Fibroblast of mammary gland (primary cell): ENCODE results near the gene TRIOBP.
A peak's percentile ranks its signal among the peaks of the same experiment; 100 is the strongest.

Experiments
- DNase-seq: peaks from one replicate; pipeline ENCODE4 v3.0.0-alpha.2; 2010; ENCODE audit warnings: low read depth
- H3K4me3 ChIP-seq: 2 replicates; pipeline ENCODE4 v1.5.1; 2011; ENCODE audit warnings: low read depth, mild to moderate bottlenecking, low read length, moderate library complexity; ENCODE audit not compliant: control insufficient read depth
- TF ChIP-seq, protein P1 (sequence below): conservative IDR thresholded peaks from 2 replicates; pipeline ENCODE4 v1.5.1; 2011; ENCODE audit warnings: low read depth, low read length, inconsistent platforms; ENCODE audit not compliant: control insufficient read depth, insufficient read depth

Gene TRIOBP

GRCh38 chr22:37742376-37743171 is 45.7 kb downstream of the TRIOBP start:
- H3K4me3 ChIP-seq: no peak overlapping the region
- TF ChIP-seq, protein P1, sequence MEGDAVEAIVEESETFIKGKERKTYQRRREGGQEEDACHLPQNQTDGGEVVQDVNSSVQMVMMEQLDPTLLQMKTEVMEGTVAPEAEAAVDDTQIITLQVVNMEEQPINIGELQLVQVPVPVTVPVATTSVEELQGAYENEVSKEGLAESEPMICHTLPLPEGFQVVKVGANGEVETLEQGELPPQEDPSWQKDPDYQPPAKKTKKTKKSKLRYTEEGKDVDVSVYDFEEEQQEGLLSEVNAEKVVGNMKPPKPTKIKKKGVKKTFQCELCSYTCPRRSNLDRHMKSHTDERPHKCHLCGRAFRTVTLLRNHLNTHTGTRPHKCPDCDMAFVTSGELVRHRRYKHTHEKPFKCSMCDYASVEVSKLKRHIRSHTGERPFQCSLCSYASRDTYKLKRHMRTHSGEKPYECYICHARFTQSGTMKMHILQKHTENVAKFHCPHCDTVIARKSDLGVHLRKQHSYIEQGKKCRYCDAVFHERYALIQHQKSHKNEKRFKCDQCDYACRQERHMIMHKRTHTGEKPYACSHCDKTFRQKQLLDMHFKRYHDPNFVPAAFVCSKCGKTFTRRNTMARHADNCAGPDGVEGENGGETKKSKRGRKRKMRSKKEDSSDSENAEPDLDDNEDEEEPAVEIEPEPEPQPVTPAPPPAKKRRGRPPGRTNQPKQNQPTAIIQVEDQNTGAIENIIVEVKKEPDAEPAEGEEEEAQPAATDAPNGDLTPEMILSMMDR: no peak
- DNase-seq: peak; percentile 93

GRCh38 chr22:37744589-37744988 is 47.7 kb downstream of the TRIOBP start:
- DNase-seq: no peak
- H3K4me3 ChIP-seq: no peak overlapping the region
- TF ChIP-seq, protein P1: no peak

DNA sequence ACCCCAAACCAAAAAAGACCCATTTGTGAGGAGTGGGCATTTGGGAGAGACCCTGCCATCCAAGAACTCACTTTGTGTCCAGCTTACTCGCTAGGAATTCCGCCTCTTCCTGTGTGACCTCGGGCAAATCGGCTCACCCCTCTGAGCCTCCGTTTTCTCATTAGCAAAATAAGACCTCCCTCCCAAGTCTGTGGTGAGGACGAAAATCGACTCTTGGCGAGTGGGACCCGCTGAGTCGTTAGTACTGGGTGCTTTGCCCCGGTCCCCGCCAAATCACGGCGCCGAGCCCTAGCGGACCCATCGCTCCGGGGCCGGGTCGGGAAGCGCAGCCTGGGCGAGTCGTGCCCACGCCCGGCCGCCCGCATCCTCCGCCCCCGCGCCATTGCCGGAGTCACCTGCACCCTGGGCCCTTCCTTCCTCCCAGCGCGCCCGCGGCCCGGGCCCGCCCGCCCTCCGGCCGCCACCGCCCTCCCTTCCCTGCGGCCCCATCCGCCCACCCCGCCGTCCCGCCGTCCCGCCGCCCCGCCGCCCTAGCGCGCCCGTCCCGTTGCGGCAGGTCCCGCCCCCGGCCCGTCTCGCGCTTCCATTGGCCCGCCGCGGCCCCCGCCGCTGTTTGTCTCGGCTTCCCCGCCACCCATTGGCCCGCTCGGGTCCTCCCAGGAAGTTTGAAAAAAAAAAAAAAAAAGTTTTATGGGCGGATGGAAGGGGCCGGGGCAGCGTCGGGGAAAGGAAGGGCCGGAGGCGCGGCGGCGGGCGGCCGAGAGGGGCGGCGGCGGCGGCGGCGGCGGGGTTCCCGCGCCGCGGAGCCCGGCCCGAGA is 48.9 kb downstream of the TRIOBP start:
- DNase-seq: peak; percentile 78
- H3K4me3 ChIP-seq: peak overlapping the region; percentile 90
- TF ChIP-seq, protein P1: no peak

- no peak for DNase-seq
- peak overlapping the region; percentile 90 for H3K4me3 ChIP-seq
- TF ChIP-seq, protein P1: no peak
Observed at GRCh38 chr22:37746366-37747079, 49.7 kb downstream of the TRIOBP start.

DNA sequence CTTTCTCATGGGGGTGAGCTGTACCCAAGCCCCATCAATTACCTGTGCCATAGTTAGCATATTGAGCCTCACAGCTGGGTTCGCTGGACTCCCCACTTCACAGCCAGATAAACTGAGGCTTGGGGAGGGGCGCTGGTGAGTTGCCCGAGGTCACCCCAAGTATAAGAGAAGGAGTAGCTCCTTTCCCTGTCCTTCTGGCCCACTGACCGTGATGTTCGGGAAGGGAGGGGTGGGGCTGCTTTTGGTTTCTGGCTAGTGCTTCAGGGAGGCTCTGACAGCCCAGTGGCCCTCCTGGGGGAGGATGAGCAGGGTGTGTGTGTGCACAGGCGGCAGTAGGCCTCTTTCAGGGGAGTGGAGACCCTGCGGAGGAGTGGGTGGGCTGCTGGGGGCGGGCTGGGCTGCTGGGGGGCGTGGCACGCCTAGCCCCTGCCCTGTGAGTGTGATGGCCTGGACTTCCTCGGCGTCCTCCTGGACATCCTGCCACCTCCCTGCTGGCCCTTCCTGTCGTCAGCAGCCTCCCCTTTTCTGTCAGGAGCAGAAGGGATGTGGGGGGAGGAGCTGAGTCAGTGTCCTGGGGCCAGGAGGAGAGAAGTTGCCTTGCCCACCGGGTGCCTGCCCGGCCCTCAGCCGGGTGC is 50.3 kb downstream of the TRIOBP start:
- peak; percentile 71 for DNase-seq
- TF ChIP-seq, protein P1: no peak
- H3K4me3 ChIP-seq: peak overlapping the region; percentile 90

- DNase-seq: no peak
- peak overlapping the region; percentile 90 for H3K4me3 ChIP-seq
- TF ChIP-seq, protein P1: no peak
Observed at GRCh38 chr22:37747715-37748100, 50.9 kb downstream of the TRIOBP start.
